GM23248 (cell line): Measurements from ENCODE around the gene NUDT4B. TPM values are rescaled to one million over a fixed set of nuclear protein-coding genes. Genes with fewer than 3 reads are reported as not detected.
"Not testable (repeated sequence)": the region's sequence is repeated elsewhere in the genome, so short reads cannot be mapped to it uniquely, and the experiment has no call there.

ENCODE experiments used
- DNase-seq: peaks from one replicate; pipeline ENCODE4 v3.0.0-alpha.2; 2015
- H2AFZ ChIP-seq: fragments of 200-600 bp; sonication (generic); 2 replicates; pipeline ENCODE4 v1.6.1; 2016; ENCODE audit warnings: antibody characterized with exemption
- H3F3A ChIP-seq: fragments of 200-600 bp; sonication (generic); 2 replicates; pipeline ENCODE4 v1.6.1; 2016; ENCODE audit warnings: mild to moderate bottlenecking, antibody characterized with exemption, mixed run types; ENCODE audit not compliant: insufficient read depth
- H3K27ac ChIP-seq: fragments of 200-600 bp; sonication (generic); 2 replicates; pipeline ENCODE4 v1.5.1; 2016; ENCODE audit warnings: mild to moderate bottlenecking
- H3K27me3 ChIP-seq: fragments of 200-600 bp; sonication (generic); replicated peaks from 2 replicates; pipeline ENCODE4 v1.6.1; 2016; ENCODE audit warnings: mild to moderate bottlenecking; ENCODE audit not compliant: insufficient read depth
- H3K36me3 ChIP-seq: fragments of 200-600 bp; sonication (generic); 2 replicates; pipeline ENCODE4 v1.6.1; 2016; ENCODE audit warnings: low read depth, mild to moderate bottlenecking
- H3K4me1 ChIP-seq: fragments of 200-600 bp; sonication (generic); 2 replicates; pipeline ENCODE4 v1.6.1; 2016; ENCODE audit warnings: mild to moderate bottlenecking; ENCODE audit not compliant: insufficient read depth
- H3K4me2 ChIP-seq: fragments of 200-600 bp; sonication (generic); one replicate; pipeline ENCODE4 v1.6.1; 2016; ENCODE audit warnings: mild to moderate bottlenecking; ENCODE audit not compliant: unreplicated experiment
- H3K4me3 ChIP-seq: fragments of 200-600 bp; sonication (generic); 2 replicates; pipeline ENCODE4 v1.5.1; 2016; ENCODE audit warnings: mild to moderate bottlenecking
- H3K79me2 ChIP-seq: fragments of 200-600 bp; sonication (generic); 2 replicates; pipeline ENCODE4 v1.6.1; 2016; ENCODE audit warnings: mild to moderate bottlenecking; ENCODE audit not compliant: insufficient read depth
- H3K9ac ChIP-seq: fragments of 200-600 bp; sonication (generic); 2 replicates; pipeline ENCODE4 v1.6.1; 2016; ENCODE audit warnings: mild to moderate bottlenecking
- H3K9me2 ChIP-seq: fragments of 200-600 bp; sonication (generic); 2 replicates; pipeline ENCODE4 v1.6.1; 2016; ENCODE audit warnings: mixed run types, mild to moderate bottlenecking, moderate library complexity; ENCODE audit not compliant: insufficient read depth
- H3K9me3 ChIP-seq: fragments of 200-600 bp; sonication (generic); one replicate; pipeline ENCODE4 v1.6.1; 2017; ENCODE audit warnings: low read depth
- H4K20me1 ChIP-seq: fragments of 200-600 bp; sonication (generic); 2 replicates; pipeline ENCODE4 v1.6.0; 2016; ENCODE audit not compliant: insufficient read depth
- WGBS, 2 experiments: methylation state at CpG; one replicate each; pipeline ENCODE4 v1.1.6; 2015 to 2017; ENCODE audit warnings: low lambda C conversion rate in 2 of 2, low coverage in 1 of 2; ENCODE audit errors: missing lambda C conversion rate in 2 of 2; 5-methylcytosine and 5-hydroxymethylcytosine counted together
- in situ Hi-C: fragments of 300-500 bp; cut with MboI; formaldehyde crosslinking; loops from 2 replicates; pipeline ENCODE4 v1.15.0; 2020
- polyA plus RNA-seq: library from polyadenylated mRNA; unstranded; fragments of >200 nt; fragmentation: Nextera tagmentation; extraction: Ambion mirVana; gene quantifications from 2 replicates; pipeline ENCODE4 v1.2.1, GENCODE V29; 2016
- total RNA-seq: library from RNA; depleted of rRNA; stranded (reverse); fragments of >200 nt; shearing (Covaris generic); gene quantifications from 2 replicates; pipeline ENCODE4 v1.2.3, GENCODE V29; 2014

NUDT4B gene
- total and polyA plus RNA-seq, 2 experiments from 2014 or later = 5.9 to 24.0 TPM

DNA sequence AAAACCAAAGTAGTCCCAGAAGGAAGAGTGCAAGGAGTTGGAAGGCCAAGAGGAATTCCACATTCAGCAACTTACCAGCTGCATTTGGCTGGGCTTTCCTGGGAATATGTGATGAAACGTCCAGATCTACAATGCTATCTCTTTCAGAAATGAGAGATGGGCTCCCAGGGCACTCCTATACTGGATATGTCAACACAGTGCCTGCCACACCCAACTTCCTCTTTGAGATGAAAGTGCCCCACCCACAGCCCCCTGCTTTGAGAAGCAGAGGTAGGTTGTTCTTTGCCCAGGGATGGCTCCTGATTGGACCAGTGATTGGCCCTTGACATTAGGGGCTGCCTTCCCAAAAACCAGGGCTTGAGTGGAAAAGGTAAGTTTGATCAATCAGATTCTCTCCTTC lies 36.2 kb upstream of the NUDT4B start:
- H4K20me1 ChIP-seq, in situ Hi-C loops, H3K4me2 ChIP-seq, H3K9me2 ChIP-seq, H3K27me3 ChIP-seq, H3K79me2 ChIP-seq, H3K36me3 ChIP-seq, H3K4me1 ChIP-seq, H3K9me3 ChIP-seq, H3K27ac ChIP-seq, H3F3A ChIP-seq, H2AFZ ChIP-seq, DNase-seq, H3K4me3 ChIP-seq, H3K9ac ChIP-seq: not testable (repeated sequence)
- 42 to 43% methylated on average over 1 of the region's 1 CpG for WGBS, 2 experiments

DNA sequence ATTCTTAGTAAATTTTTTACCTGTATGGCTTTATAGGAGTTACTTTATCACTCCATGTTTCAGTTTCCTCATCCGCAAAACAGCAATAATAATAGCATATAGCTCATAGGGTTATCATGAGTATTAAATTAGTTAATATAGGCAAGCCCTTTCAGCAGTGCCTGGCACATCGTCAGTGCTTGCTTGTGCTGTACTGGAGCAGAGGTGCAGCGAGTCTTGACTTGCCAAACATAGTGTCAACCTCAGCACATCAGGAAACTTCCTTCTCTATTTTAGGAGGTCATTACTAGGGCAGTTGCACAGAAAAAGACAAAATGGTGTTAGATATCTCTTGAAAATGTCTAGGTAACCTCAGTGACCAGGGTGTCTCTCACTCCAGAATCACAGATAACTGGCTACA lies 33.1 kb upstream of the NUDT4B start:
- no CpG with 5 or more reads among the region's 3 CpGs for WGBS, 2 experiments
- H3K9me2 ChIP-seq, in situ Hi-C loops: not testable (repeated sequence)

DNA sequence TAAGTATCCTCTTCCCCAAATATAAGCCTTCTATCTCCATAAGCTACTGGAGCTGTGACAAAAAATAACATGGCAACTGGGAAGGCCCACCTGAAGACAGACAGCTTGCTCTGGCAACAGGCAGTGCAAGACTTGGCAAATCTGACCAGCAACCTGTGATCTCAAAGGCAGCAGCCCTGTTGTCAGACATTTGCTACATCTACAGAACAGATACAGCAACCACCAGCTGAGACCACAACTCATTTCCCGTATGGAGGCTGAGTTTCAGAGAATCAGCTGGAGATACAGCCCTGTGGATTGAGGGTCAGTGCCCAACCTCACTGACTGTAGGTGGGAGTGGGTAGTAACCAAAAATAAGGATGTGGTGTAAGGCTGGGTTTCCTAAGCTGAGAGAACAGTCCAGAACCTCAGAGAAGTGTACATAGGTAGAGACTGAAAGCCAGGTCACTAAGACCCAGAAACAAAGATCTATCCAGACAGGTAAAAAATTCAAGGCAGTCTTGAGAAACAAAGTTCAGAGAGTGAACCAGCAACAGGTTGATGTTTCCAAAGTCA lies 31.5 kb upstream of the NUDT4B start:
- H3K9me3 ChIP-seq, DNase-seq, H3F3A ChIP-seq, H2AFZ ChIP-seq, H3K79me2 ChIP-seq, H3K27ac ChIP-seq, H3K9ac ChIP-seq, in situ Hi-C loops, H3K4me1 ChIP-seq, H3K9me2 ChIP-seq, H4K20me1 ChIP-seq, H3K27me3 ChIP-seq, H3K4me2 ChIP-seq, H3K36me3 ChIP-seq, H3K4me3 ChIP-seq: not testable (repeated sequence)
- WGBS, 2 experiments = no CpG with 5 or more reads among the region's 1 CpG

More for the DNA sequence above, 33.1 kb upstream of the NUDT4B start:
- H3K4me2 ChIP-seq, H3K9me3 ChIP-seq, H3K36me3 ChIP-seq, DNase-seq, H4K20me1 ChIP-seq, H3K4me1 ChIP-seq, H3K27me3 ChIP-seq, H3K79me2 ChIP-seq, H3F3A ChIP-seq, H2AFZ ChIP-seq, H3K27ac ChIP-seq, H3K9ac ChIP-seq, H3K4me3 ChIP-seq: not testable (repeated sequence)

DNA sequence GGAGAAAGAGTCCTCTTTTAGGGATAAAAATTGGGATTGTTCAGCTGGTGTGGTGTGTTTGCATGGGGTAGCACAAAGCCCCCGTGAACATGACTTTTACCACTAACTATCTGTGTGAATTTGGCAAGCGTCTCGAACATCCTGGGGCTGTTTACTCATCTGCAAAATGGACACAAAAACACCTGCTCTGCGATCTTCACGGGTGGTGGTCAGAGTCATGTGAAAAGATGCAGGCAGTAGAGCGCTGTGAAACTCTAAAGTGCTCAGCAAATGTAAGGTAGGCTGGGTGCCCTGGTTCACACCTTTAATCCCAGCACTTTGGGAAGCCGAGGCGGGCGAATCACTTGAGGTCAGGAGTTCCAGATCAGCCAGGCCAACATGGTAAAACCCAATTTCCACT lies 27.7 kb upstream of the NUDT4B start:
- H3K4me2 ChIP-seq, H4K20me1 ChIP-seq, H3K4me1 ChIP-seq, H3F3A ChIP-seq, DNase-seq, H3K9me3 ChIP-seq, H3K9me2 ChIP-seq, H3K36me3 ChIP-seq, H3K79me2 ChIP-seq, H3K9ac ChIP-seq, H2AFZ ChIP-seq, H3K4me3 ChIP-seq, H3K27me3 ChIP-seq, in situ Hi-C loops, H3K27ac ChIP-seq: not testable (repeated sequence)
- WGBS, 2 experiments = no CpG with 5 or more reads among the region's 9 CpGs

DNA sequence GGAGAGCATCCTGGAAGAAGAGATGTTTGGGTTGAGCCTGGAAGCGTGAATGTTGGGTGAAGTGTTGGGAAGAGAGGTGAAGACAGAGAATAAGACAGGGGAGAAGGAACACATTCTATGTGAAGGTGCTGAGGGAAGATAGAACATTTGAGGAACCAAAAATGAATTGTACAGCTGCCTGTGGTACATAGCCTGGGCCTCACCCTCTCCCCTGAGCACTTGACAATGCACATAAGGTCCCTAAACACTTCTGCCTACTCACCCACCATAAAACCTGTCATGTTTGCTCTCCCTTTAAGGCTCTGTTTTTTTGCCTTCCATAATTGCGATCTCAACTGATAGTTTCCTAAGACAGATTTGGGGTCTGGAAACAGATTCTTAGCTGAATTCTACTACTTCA lies 25.8 kb upstream of the NUDT4B start:
- H3F3A ChIP-seq, H3K27ac ChIP-seq, H3K79me2 ChIP-seq, H3K36me3 ChIP-seq, in situ Hi-C loops, H4K20me1 ChIP-seq, H3K9ac ChIP-seq, H3K9me2 ChIP-seq, H3K9me3 ChIP-seq, H3K4me1 ChIP-seq, H2AFZ ChIP-seq, H3K4me3 ChIP-seq, DNase-seq, H3K27me3 ChIP-seq, H3K4me2 ChIP-seq: not testable (repeated sequence)
- WGBS, 2 experiments = 77% methylated on average over 1 of the region's 2 CpGs; no CpG with 5 or more reads in 1 of the 2 experiments

DNA sequence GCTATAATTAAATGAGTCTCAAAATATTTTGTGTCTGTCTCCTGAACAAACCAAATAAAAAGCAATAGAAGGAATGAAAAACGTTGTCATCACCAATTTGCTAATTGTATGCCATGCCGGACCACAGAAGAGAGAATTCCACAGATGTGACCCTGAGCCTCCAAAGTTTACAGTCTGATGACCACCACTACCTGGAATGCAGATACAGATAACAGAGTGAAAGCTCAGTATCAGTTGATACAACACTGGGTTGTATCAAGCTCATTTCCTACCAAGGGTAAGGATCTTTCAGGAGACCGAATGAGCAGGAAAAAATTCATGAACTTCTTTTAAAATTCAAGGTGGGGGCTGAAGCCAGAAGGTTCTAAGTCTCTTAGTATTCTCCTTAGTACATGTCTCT lies 25.1 kb upstream of the NUDT4B start:
- H3K9me3 ChIP-seq, H3K4me3 ChIP-seq: not testable (repeated sequence)

DNA sequence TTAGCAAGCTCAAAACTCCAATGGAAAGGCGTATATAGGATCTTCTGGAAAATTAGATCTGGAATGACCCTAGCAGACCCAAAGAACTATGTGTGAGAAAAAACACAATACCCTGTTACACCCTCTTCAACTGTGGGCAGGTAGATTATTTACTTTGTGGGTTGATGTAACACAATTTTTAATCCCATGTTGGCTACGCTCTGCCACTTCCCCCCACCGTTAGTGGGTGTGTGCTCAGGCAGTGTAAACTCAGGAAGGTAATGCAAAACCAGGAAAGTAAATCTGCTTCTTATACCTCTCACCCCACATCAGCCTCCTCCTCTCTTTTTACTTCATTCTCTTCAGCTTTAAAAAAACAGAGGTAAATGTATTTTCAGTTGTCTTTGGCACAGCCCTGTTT lies 23.7 kb upstream of the NUDT4B start:
- H4K20me1 ChIP-seq, H3K4me1 ChIP-seq, H3F3A ChIP-seq, H3K9me3 ChIP-seq, H3K27ac ChIP-seq, DNase-seq, H3K79me2 ChIP-seq, H2AFZ ChIP-seq, H3K4me3 ChIP-seq, H3K9ac ChIP-seq, in situ Hi-C loops, H3K36me3 ChIP-seq, H3K27me3 ChIP-seq, H3K9me2 ChIP-seq, H3K4me2 ChIP-seq: not testable (repeated sequence)
- WGBS, 2 experiments = no CpG with 5 or more reads among the region's 3 CpGs

More for the DNA sequence above, 25.1 kb upstream of the NUDT4B start:
- DNase-seq, H3F3A ChIP-seq, H2AFZ ChIP-seq, H3K36me3 ChIP-seq, H3K27me3 ChIP-seq, H4K20me1 ChIP-seq, in situ Hi-C loops, H3K9me2 ChIP-seq, H3K27ac ChIP-seq, H3K79me2 ChIP-seq, H3K9ac ChIP-seq, H3K4me2 ChIP-seq, H3K4me1 ChIP-seq: not testable (repeated sequence)
- WGBS, 2 experiments = no CpG with 5 or more reads among the region's 3 CpGs

DNA sequence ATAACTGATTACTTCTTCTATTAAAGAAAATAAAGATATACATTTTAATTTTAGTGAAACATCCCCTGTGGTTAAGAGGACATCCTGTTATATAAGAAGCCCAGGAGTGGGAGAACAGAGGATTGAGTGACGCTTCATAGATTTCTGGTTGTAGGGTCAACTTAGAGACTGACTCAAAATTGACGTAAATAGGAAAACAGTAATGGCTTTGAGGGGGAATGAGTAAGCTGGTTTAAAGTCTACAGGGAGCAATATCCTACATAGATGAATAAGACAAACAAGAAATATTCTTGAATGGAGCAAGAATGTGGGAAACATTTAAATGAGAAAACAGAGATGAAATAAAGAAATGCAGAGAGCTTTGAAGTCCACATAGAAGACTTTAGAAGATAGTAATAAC lies 20.7 kb upstream of the NUDT4B start:
- H3K4me2 ChIP-seq, H3K9ac ChIP-seq, H4K20me1 ChIP-seq, H3K4me3 ChIP-seq, H3F3A ChIP-seq, H3K27ac ChIP-seq, H3K27me3 ChIP-seq, in situ Hi-C loops, H3K4me1 ChIP-seq, DNase-seq, H3K36me3 ChIP-seq, H3K79me2 ChIP-seq, H3K9me3 ChIP-seq, H2AFZ ChIP-seq, H3K9me2 ChIP-seq: not testable (repeated sequence)
- WGBS, 2 experiments = no CpG with 5 or more reads among the region's 2 CpGs
